DND-41 (cell line): Measurements from ENCODE around the gene FMR1.

Experiments
- ATAC-seq: fragments of 200-7000 bp; cut with Tn5 transposase; 3 replicates; pipeline ENCODE4 v1.9.1; 2021; ENCODE audit warnings: low read depth; ENCODE audit not compliant: insufficient read depth
- DNase-seq: peaks from one replicate; pipeline ENCODE4 v3.0.0-alpha.2; 2020
- H2AFZ ChIP-seq: 2 replicates; pipeline ENCODE4 v1.6.0; 2012; ENCODE audit warnings: low read depth, low read length
- H3K27ac ChIP-seq: 2 replicates; pipeline ENCODE4 v1.5.1; 2012; ENCODE audit warnings: low read length, inconsistent platforms
- H3K27me3 ChIP-seq: fragments of 200-600 bp; sonication (generic); 2 replicates; pipeline ENCODE4 v1.6.0; 2012; ENCODE audit warnings: low read length, mild to moderate bottlenecking, inconsistent platforms; ENCODE audit not compliant: insufficient read depth, poor library complexity
- H3K36me3 ChIP-seq: 2 replicates; pipeline ENCODE4 v1.5.1; 2012; ENCODE audit warnings: low read length, inconsistent platforms; ENCODE audit not compliant: insufficient read depth
- H3K4me1 ChIP-seq: 2 replicates; pipeline ENCODE4 v1.5.1; 2012; ENCODE audit warnings: mild to moderate bottlenecking, low read length; ENCODE audit not compliant: insufficient read depth
- H3K4me2 ChIP-seq: 2 replicates; pipeline ENCODE4 v1.6.0; 2012; ENCODE audit warnings: mild to moderate bottlenecking, moderate library complexity, low read length, inconsistent platforms; ENCODE audit not compliant: insufficient read depth
- H3K4me3 ChIP-seq, 2 experiments: fragments of 200-600 bp in 1 of 2; shearing (Covaris generic) in 1 of 2; 2 replicates each; pipeline ENCODE4 v1.5.1; 2012 to 2016; ENCODE audit warnings: inconsistent platforms in 2 of 2, low read length in 2 of 2, mild to moderate bottlenecking in 2 of 2, low read depth in 1 of 2, moderate library complexity in 1 of 2
- H3K79me2 ChIP-seq: 2 replicates; pipeline ENCODE4 v1.6.0; 2012; ENCODE audit warnings: low read length, inconsistent platforms; ENCODE audit not compliant: insufficient read depth
- H3K9ac ChIP-seq: 2 replicates; pipeline ENCODE4 v1.6.0; 2012; ENCODE audit warnings: low read depth, mild to moderate bottlenecking, inconsistent platforms, low read length, moderate library complexity
- H3K9me3 ChIP-seq: 2 replicates; pipeline ENCODE4 v1.5.1; 2012; ENCODE audit warnings: low read length, moderate library complexity, mild to moderate bottlenecking, inconsistent platforms; ENCODE audit not compliant: insufficient read depth, severe bottlenecking
- H4K20me1 ChIP-seq: 2 replicates; pipeline ENCODE4 v1.6.0; 2012; ENCODE audit warnings: low read length; ENCODE audit not compliant: insufficient read depth
- CTCF ChIP-seq: IDR thresholded peaks from 2 replicates; pipeline ENCODE4 v1.5.1; 2012; ENCODE audit warnings: borderline replicate concordance, low read length, moderate library complexity, mild to moderate bottlenecking; ENCODE audit not compliant: poor library complexity, severe bottlenecking; ENCODE audit errors: extremely low read depth
- EZH2 ChIP-seq: IDR thresholded peaks from 3 replicates; pipeline ENCODE4 v1.6.1; 2012; ENCODE audit warnings: borderline replicate concordance, low read depth, mild to moderate bottlenecking, moderate library complexity, low read length, inconsistent platforms; ENCODE audit not compliant: severe bottlenecking

FMR1 gene

GRCh38 chrX:147957291-147957690 is 45.6 kb downstream of the FMR1 start:
- no peaks in the 10 kb centered on the region for H3K79me2 ChIP-seq
- H3K9ac ChIP-seq = no peak overlapping the region
- DNase-seq (no peak), ATAC-seq (no peak)
- H3K27ac ChIP-seq = no peak overlapping the region
- no peaks in the 10 kb centered on the region for H3K9me3 ChIP-seq
- no peak overlapping the region for H3K4me2 ChIP-seq
- H4K20me1 ChIP-seq = no peaks in the 10 kb centered on the region
- no peak overlapping the region for H3K4me3 ChIP-seq
- H3K27me3 ChIP-seq = no peaks in the 10 kb centered on the region
- H3K36me3 ChIP-seq = no peaks in the 10 kb centered on the region
- no peak overlapping the region for H2AFZ ChIP-seq
- no peaks in the 10 kb centered on the region for H3K4me1 ChIP-seq
- TF ChIP-seq EZH2 (no peak), CTCF (no peak)

- no peak for DNase-seq
- no peak for ATAC-seq
- TF ChIP-seq CTCF (no peak), EZH2 (no peak)
- no peaks in the 10 kb centered on the region for H3K27me3 ChIP-seq
- H3K4me1 ChIP-seq = no peaks in the 10 kb centered on the region
- H3K79me2 ChIP-seq = no peaks in the 10 kb centered on the region
- H3K4me3 ChIP-seq = no peak overlapping the region
- no peak overlapping the region for H2AFZ ChIP-seq
- no peak overlapping the region for H3K9ac ChIP-seq
- H3K36me3 ChIP-seq = no peaks in the 10 kb centered on the region
- H4K20me1 ChIP-seq = no peaks in the 10 kb centered on the region
- no peaks in the 10 kb centered on the region for H3K9me3 ChIP-seq
- no peak overlapping the region for H3K27ac ChIP-seq
- no peak overlapping the region for H3K4me2 ChIP-seq
Observed at GRCh38 chrX:147958291-147958690, 46.6 kb downstream of the FMR1 start.

GRCh38 chrX:147960722-147961121 is 49.0 kb downstream of the FMR1 start:
- Histone ChIP-seq H2AFZ (no peak overlapping the region), H3K4me3 (no peak overlapping the region), H3K79me2 (no peaks in the 10 kb centered on the region), H3K36me3 (no peaks in the 10 kb centered on the region), H3K4me2 (no peak overlapping the region), H4K20me1 (no peaks in the 10 kb centered on the region), H3K27ac (no peak overlapping the region), H3K4me1 (no peaks in the 10 kb centered on the region), H3K9me3 (no peaks in the 10 kb centered on the region), H3K27me3 (no peaks in the 10 kb centered on the region), H3K9ac (no peak overlapping the region)
- DNase-seq (no peak), ATAC-seq (no peak)
- TF ChIP-seq CTCF = no peak
- no peak for TF ChIP-seq EZH2

GRCh38 chrX:147962476-147962875 is 50.8 kb downstream of the FMR1 start:
- Histone ChIP-seq H3K27me3 (no peaks in the 10 kb centered on the region), H4K20me1 (no peaks in the 10 kb centered on the region), H2AFZ (no peak overlapping the region), H3K27ac (no peak overlapping the region), H3K4me2 (no peak overlapping the region), H3K9me3 (no peaks in the 10 kb centered on the region), H3K9ac (no peak overlapping the region), H3K79me2 (no peaks in the 10 kb centered on the region), H3K4me3 (no peak overlapping the region), H3K36me3 (no peaks in the 10 kb centered on the region), H3K4me1 (no peaks in the 10 kb centered on the region)
- no peak for TF ChIP-seq EZH2
- TF ChIP-seq CTCF = no peak
- DNase-seq (no peak), ATAC-seq (no peak)
